Parathyroid adenoma (tissue), 2 donors: Measurements from ENCODE around the gene HTD2.

ENCODE experiments used
- H2AFZ ChIP-seq: fragments of 300-600 bp; sonication (generic); one replicate; pipeline ENCODE4 v1.7.0; 2017; ENCODE audit warnings: antibody characterized with exemption, mild to moderate bottlenecking
- H3K27ac ChIP-seq: fragments of 300-600 bp; sonication (generic); one replicate; pipeline ENCODE4 v1.7.0; 2017
- H3K27me3 ChIP-seq: fragments of 300-600 bp; sonication (generic); one replicate; pipeline ENCODE4 v1.7.0; 2017; ENCODE audit warnings: low read length; ENCODE audit not compliant: control insufficient read depth, insufficient read depth
- H3K36me3 ChIP-seq: fragments of 300-600 bp; sonication (generic); one replicate; pipeline ENCODE4 v1.7.0; 2017; ENCODE audit warnings: low read length; ENCODE audit not compliant: control insufficient read depth, insufficient read depth
- H3K4me1 ChIP-seq: fragments of 300-600 bp; sonication (generic); one replicate; pipeline ENCODE4 v1.7.0; 2017; ENCODE audit warnings: control low read depth
- H3K4me2 ChIP-seq: fragments of 300-600 bp; sonication (generic); one replicate; pipeline ENCODE4 v1.7.0; 2017; ENCODE audit warnings: low read length
- H3K4me3 ChIP-seq: fragments of 300-600 bp; sonication (generic); one replicate; pipeline ENCODE4 v1.7.0; 2017; ENCODE audit warnings: low read depth, low read length
- H3K79me2 ChIP-seq: fragments of 300-600 bp; sonication (generic); one replicate; pipeline ENCODE4 v1.7.0; 2017; ENCODE audit warnings: control low read depth
- H3K9ac ChIP-seq: fragments of 300-600 bp; sonication (generic); one replicate; pipeline ENCODE4 v1.7.0; 2017; ENCODE audit warnings: mild to moderate bottlenecking
- H3K9me3 ChIP-seq: fragments of 300-600 bp; sonication (generic); one replicate; pipeline ENCODE4 v1.7.0; 2017; ENCODE audit warnings: low read length; ENCODE audit not compliant: control insufficient read depth
- TF ChIP-seq, protein P1 (sequence below): fragments of 300-600 bp; sonication (generic); IDR thresholded peaks from one replicate; pipeline ENCODE4 v1.7.0; 2017; ENCODE audit warnings: antibody characterized with exemption, mild to moderate bottlenecking
- donor health status: primary hyperparathyroidism.

The HTD2 gene

DNA sequence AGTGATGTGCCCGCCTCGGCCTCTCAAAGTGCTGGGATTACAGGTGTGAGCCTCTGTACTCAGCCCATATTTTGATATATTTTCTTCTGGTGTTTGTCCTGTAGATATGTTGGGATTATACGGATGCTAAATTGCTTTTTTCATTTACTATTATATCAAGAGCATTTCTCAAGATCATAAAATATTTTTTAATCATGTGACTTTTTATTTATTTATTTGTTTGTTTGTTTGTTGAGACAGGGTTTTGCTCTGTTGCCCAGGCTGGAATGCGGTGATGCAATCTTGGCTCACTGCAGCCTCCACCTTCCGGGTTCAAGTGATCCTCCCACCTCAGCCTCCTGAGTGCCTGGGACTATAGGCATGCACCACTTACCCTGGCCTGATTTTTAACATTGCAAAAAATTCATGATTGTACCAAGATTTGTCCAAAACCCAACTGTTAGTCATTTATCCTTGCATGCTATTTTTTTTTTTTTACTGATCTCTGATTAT is 23.6 kb downstream of the HTD2 start:
- H3K4me2 ChIP-seq = no peak overlapping the region
- H3K9ac ChIP-seq = no peak overlapping the region
- H3K4me3 ChIP-seq = no peak overlapping the region
- no peak overlapping the region for H2AFZ ChIP-seq
- no peak overlapping the region for H3K27ac ChIP-seq
- peaks cover 32% of the 10 kb centered on the region for H3K4me1 ChIP-seq
- no peaks in the 10 kb centered on the region for H3K27me3 ChIP-seq
- no peaks in the 10 kb centered on the region for H3K9me3 ChIP-seq
- TF ChIP-seq, protein P1, sequence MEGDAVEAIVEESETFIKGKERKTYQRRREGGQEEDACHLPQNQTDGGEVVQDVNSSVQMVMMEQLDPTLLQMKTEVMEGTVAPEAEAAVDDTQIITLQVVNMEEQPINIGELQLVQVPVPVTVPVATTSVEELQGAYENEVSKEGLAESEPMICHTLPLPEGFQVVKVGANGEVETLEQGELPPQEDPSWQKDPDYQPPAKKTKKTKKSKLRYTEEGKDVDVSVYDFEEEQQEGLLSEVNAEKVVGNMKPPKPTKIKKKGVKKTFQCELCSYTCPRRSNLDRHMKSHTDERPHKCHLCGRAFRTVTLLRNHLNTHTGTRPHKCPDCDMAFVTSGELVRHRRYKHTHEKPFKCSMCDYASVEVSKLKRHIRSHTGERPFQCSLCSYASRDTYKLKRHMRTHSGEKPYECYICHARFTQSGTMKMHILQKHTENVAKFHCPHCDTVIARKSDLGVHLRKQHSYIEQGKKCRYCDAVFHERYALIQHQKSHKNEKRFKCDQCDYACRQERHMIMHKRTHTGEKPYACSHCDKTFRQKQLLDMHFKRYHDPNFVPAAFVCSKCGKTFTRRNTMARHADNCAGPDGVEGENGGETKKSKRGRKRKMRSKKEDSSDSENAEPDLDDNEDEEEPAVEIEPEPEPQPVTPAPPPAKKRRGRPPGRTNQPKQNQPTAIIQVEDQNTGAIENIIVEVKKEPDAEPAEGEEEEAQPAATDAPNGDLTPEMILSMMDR = no peak
- H3K79me2 ChIP-seq = peaks cover 8% of the 10 kb centered on the region
- no peaks in the 10 kb centered on the region for H3K36me3 ChIP-seq

DNA sequence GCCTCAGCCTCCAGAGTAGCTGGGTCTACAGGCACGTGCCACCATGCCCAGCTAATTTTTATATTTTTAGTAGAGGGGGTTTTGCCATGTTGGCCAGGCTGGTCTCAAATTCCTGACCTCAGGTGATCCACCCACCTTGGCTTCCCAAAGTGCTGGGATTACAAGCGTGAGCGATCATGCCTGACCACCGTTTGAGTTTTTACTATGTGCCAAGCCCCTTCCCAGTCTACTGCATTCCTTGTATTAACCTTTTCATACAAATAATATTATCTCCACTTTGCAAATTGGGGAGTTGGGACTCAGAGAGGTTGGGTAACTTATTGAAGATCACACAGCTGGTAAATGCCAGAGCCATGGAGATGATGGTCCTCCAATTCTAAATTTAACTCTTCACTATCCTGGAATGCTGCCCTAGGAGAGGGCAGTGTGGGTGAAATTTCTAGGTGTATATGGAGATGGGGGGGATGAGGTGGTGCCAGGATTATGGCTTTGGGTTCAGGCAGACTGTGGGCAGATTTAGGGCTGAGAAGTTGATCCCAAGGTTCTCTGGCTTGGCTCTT is 25.4 kb downstream of the HTD2 start:
- Histone ChIP-seq H3K4me1 (peaks cover 37% of the 10 kb centered on the region), H3K4me3 (no peak overlapping the region), H3K9ac (no peak overlapping the region), H3K9me3 (no peaks in the 10 kb centered on the region), H3K4me2 (no peak overlapping the region), H2AFZ (peak overlapping the region; percentile 63), H3K27ac (peak overlapping the region; percentile 47), H3K79me2 (peaks cover 13% of the 10 kb centered on the region), H3K36me3 (no peaks in the 10 kb centered on the region), H3K27me3 (no peaks in the 10 kb centered on the region)
- TF ChIP-seq, protein P1 = no peak

DNA sequence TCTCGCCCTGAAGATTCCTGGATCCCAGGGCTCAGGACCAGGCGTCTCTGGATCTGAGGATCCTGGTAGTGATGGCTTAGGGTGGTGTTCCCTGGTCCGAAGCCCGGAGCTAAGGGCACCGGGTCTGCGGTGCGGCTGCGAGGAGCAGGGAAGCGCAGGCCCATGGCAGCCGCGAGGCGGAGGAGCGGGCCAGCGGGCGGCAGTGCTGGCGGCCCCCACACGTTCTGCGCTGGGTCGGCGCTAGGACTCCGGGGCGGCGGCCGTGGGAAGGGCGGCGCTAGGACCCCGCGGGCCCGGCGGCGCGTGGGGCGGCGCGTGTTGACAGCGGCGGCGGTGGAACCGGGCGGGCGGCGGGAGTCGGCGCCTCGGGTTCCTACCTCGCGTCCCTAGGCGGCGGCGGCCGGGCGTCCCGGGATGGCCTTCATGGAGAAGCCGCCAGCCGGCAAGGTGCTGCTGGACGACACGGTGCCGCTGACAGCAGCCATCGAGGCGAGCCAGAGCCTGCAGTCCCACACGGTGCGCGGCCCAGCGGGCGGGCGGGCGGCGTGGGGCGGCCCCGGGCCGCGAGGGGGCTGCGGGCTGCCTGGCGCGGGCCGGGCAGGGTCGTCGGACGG is 26.4 kb downstream of the HTD2 start, which contains the start of gene PXK:
Gene PXK (plus strand): TSS at position 318 of the 614 bp plus-strand sequence. CDS start 97 bp downstream, at position 415.
- Histone ChIP-seq H3K79me2 (peaks cover 23% of the 10 kb centered on the region), H3K36me3 (no peaks in the 10 kb centered on the region), H3K27ac (peak within 1 kb of the TSS; percentile 78), H3K27me3 (no peaks in the 10 kb centered on the region), H3K9ac (peak within 1 kb of the TSS; percentile 63), H3K4me2 (peak within 1 kb of the TSS; percentile 89), H2AFZ (peak within 1 kb of the TSS; percentile 77), H3K4me1 (peaks cover 30% of the 10 kb centered on the region), H3K9me3 (no peaks in the 10 kb centered on the region), H3K4me3 (peak within 1 kb of the TSS; percentile 72)
- TF ChIP-seq, protein P1 = no peak

DNA sequence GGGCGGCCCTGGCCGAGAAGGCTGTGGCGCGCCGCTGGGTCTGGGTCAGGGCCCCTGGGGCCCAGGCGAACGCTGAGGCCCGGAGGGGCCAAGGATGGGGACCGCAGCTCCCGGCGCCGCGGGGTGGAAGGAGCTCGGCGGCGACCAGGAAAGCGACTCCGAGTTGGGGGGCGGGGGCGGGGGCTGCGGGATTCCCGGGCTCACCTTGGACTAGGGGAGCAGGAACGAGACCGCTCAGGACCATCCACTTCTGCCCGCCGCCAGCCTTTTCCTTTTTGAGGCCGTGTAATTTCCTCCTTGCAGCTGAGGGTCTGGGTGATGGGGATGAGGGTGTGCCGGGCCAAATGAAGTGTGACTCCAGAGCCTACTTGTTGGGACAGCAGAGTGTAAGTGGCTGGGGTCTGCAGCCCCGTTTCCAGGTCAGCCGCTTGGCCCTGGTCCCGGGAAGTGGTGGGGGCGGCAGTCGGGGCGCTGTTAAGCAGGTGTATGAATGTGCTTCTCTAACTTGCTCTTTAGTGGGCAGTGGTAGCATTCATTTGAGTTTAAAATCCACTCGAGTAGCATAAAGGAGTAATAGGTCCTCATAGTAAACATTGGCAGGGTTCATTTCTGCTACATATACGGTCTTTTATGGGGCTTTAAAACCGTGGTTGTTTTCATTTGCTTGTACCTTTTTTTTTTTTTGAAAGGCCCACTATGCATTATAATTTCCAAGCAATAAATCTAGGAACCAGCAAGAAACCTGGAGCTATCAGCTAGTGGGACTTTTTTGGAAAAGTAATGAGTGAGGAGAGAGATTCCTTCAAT is 27.1 kb downstream of the HTD2 start:
- TF ChIP-seq, protein P1 = peak; percentile 14
- peak overlapping the region; percentile 51 for H2AFZ ChIP-seq
- no peaks in the 10 kb centered on the region for H3K9me3 ChIP-seq
- peaks cover 29% of the 10 kb centered on the region for H3K79me2 ChIP-seq
- H3K36me3 ChIP-seq = no peaks in the 10 kb centered on the region
- H3K27ac ChIP-seq = peak overlapping the region; percentile 78
- H3K4me2 ChIP-seq = peak overlapping the region; percentile 70
- H3K27me3 ChIP-seq = no peaks in the 10 kb centered on the region
- H3K9ac ChIP-seq = peak overlapping the region; percentile 63
- peak overlapping the region; percentile 72 for H3K4me3 ChIP-seq
- peaks cover 30% of the 10 kb centered on the region for H3K4me1 ChIP-seq
